Ovary (tissue), 3 donors: Measurements from ENCODE around the gene BAK1.

Experiments used
- CTCF ChIP-seq, 3 donors: fragments of 450-650 bp in 2 of 3; fragments of 200-600 bp in 1 of 3; IDR thresholded peaks; one replicate each; pipeline versions ENCODE4 v1.5.1 to v1.8.0; 2016 to 2022; ENCODE audit warnings: antibody characterized with exemption in 3 of 3, mild to moderate bottlenecking in 1 of 3
- EP300 ChIP-seq: sonication (generic); formaldehyde crosslinking; IDR thresholded peaks from one replicate; pipeline ENCODE4 v1.6.1; 2017; ENCODE audit warnings: antibody characterized with exemption
- POLR2A ChIP-seq: fragments of 450-650 bp; IDR thresholded peaks from one replicate; pipeline ENCODE4 v1.6.1; 2017; ENCODE audit warnings: antibody characterized with exemption, mild to moderate bottlenecking, moderate library complexity
- donor health status: DM: no; HTN: no; CAD: no.

GRCh38 chr6:33585403-33586107, 5.5 kb upstream of the BAK1 start:
- TF ChIP-seq CTCF (IDR thresholded peaks at IDR 0.05) (peak; percentile 95 to 99 (median 96)), EP300 (no peak), POLR2A (no peak)
